GM19238 (cell line): ENCODE data around the gene ZNF598.
"Not testable (repeated sequence)": the region's sequence is repeated elsewhere in the genome, so short reads cannot be mapped to it uniquely, and the experiment has no call there.

Source experiments
- DNase-seq: peaks from one replicate; pipeline ENCODE4 v3.0.0; 2011; ENCODE audit warnings: low spot score; ENCODE audit not compliant: insufficient read length

Gene ZNF598

GRCh38 chr16:2040787-2041522 lies 31.3 kb upstream of the ZNF598 start:
- DNase-seq, result no peak

DNA sequence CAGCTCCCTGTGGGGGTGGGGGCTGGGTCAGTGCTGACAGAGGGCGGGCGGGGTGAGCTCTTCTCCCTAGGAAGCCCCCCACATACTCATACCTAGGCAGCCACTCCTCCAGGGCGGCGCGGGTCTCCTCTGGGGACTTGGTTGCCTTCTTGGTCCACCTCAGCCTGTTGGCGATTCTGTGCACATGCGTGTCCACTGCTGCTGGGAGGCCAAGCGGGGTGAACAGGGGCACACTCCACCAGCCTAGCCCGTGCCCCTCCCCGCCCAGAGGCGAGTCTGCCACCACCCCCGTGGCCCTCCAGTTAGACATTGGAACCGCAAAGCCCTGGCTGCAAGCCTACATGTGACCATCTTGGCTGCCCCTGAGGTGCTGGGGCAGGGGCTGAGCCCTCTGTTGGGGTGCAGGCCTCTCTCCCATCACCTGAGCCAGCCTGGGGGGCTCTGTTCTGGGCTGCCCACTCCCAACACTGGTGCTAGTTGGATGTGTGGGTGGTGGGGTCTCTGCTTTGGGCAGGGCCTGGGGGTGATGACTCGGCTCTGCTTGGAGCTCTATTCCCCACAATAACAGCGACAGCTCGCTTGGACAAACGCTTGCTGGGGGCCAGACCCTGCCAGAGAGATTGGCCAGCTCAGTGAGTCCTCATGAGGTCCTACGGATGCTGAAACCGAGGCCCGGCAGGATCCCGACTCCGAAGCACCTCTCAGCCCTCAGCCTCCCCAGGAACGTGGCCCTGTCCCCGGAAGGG lies 30.6 kb upstream of the ZNF598 start:
- DNase-seq, result no peak

- DNase-seq, result no peak
Measured at GRCh38 chr16:2039274-2040031, 29.8 kb upstream of the ZNF598 start.

DNA sequence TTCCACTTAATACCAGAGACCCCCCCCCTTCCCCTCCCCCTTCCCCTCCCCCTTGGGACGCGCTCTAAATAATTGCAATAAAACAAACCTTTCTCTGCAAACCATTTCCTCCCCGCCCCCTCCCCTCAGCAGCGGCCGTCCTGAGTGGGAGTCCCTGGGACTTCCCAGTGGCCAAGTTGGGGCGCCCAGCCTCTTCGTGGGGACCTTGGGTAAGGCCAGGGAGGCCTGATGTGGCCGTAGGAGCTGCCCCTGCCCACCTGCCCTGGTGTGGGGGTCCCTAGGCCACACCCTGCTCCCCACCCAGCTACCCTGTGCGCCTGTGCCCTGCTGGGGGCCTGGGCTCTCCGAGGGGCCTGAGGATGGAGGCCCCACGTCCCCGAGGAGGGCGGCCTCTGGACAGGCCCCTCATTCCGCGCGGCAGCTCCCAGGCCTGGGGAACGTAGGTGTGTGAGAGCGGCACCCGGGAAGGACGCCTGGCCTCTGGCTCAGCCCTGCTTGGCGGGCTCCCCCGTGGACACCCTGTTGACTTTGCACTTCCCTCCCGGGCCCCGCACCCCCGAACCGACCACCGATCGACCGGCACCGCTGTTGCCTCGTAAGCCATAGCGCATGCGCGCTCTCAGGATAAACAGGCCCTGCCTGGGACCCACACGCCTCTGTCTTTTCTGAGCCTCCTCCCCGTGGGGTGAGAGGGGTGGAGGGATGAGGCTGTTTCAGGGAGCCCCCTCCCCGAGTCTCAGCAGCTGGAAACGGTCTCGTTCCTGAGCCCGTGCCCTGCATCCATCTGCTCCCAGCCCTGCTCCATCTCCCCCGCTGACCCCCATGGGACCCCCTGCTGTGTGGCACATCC lies 29.0 kb upstream of the ZNF598 start:
- DNase-seq, result no peak

DNA sequence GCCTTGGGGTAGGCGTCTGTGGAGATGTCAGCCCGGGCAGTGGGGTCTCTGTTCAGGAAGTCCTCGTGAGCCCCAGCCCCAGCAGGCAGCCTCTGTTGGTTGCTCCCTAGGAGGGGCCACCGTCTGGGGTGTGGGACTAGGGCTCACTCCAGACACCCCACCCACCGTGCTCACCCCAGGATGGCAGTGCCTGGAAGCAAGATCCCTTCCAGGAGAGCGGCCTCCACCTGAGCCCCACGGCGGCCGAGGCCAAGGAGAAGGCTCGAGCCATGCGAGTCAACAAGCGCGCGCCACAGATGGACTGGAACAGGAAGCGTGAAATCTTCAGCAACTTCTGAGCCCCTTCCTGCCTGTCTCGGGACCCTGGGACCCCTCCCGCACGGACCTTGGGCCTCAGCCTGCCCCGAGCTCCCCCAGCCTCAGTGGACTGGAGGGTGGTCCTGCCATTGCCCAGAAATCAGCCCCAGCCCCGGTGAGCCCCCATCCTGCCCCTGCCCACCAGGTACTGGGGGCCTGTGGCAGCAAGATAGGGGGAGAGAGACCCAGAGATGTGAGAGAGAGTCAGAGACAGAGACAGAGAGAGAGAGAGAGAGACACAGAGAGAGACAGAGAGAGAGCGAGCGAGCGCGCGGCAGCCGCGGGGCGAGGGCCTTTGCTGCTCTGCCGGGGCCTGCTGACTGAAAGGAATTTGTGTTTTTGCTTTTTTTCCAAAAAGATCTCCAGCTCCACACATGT lies 28.2 kb upstream of the ZNF598 start:
- no peak for DNase-seq

DNA sequence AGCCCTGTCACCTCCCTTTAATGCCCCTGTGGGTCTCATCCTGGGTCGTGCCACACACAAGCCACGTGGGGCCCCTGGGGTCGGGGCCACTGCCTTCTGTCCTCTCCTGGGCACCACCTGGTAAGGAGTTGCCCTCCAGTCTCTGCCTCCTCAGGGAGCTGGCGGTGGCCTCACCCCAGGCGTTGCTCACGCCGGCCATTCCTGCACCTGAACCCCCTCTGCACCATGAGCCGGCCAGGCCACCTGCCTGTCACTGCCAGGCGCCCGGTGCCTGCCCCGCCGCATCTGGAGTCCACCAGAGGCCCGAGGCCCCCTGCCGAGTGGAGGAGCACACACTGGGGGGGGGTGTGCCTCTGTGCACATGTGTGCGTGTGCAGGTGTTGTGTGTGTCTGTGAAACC lies 27.5 kb upstream of the ZNF598 start:
- no peak for DNase-seq

DNA sequence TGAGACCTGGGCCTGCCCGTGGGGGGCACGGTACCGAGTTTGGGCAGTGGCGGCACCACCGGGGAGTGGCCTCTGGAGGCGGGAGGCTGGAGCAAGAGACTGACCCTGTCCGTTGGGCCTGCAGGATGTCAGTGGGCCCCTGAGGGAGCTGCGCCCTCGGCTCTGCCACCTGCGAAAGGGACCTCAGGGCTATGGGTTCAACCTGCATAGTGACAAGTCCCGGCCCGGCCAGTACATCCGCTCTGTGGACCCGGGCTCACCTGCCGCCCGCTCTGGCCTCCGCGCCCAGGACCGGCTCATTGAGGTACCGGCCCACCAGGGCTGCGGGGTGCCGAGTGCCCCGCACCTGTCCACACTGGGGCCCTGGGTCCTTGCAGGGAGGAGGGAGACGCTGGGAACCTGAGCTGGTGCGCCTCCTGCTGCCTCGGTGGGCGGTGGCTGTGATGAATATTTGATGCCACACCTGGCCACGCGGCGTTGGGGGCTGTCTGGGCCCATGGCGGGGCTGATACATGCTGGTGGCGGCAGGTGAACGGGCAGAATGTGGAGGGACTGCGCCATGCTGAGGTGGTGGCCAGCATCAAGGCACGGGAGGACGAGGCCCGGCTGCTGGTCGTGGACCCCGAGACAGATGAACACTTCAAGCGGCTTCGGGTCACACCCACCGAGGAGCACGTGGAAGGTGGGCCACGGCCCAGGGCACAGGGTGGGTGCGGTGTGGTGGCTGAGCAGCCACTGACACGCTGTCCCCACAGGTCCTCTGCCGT lies 26.8 kb upstream of the ZNF598 start:
- DNase-seq, result no peak

DNA sequence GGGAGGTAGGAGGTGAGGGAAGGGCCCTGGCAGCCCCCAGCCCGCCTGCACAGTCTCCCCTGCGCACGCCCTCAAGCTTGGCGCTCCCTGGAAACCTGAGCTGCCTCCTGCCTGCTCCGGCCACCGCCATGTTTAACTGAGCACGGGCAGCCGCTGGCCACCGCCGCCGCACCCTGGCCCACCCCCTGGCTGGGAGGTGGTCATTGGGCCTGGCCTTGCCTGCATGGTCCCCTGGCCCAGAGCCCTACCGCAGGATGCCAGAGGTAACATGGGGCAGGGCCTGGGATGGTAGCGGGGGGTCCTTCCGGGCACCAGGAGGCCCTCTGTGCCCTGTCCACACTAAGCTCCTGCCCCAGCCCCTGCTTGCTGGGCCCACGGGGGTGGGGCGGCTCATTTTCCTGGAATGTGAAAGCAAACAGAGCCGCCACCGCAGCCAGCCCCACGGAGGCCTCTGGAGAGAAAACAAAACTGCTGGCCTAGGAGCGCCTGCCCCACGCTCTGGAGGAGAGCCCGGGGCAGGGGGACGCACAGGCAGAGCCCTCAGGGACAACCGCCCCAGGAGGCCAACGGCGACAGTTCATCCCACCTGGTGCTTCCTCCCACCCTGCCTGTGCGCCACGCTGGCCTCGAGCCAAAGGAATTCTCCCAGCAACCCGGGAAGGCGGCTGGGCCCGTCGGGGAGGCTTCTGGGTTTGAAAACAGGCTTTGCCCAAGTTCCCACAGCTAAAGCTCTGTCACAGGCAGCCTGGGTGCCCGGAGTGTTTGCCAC lies 26.0 kb upstream of the ZNF598 start:
- no peak for DNase-seq

DNA sequence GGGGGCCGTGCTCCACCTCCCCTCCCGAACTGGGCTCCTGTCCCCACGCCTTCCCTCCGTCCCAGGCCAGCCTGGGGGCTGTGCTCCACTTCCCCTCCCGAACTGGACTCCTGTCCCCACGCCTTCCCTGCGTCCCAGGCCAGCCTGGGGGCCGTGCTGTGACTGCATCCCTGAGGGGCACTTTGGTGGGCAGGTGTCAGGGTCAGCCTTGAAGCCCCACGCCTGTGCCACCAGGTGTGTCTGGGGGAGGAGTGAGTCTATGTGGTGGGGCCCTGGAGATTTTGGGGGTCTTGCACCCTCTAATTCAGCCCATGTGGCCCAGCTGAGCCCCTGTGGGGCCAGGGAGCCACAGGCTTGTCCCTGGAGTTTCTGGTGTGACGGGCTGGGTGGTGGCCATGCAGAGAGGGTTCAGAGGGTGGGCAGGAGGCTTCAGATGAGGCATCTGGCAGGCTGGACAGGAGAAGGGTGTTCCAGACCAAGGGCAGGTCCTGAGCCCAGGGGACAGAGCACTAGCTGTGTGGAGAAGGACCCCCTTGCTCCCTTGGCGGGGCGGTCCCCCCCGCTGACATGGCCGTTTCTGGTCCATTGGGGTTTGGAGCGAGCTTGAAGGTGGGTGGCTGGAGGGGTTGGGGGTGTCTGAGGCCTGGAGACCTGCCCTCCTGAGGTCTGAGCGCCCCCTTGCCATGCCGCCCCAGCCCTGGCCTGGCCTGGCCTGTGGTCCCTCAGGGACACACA lies 25.2 kb upstream of the ZNF598 start:
- no peak for DNase-seq

- not testable (repeated sequence) for DNase-seq
Measured at GRCh38 chr16:2033909-2034695, 24.5 kb upstream of the ZNF598 start.

GRCh38 chr16:2033057-2033908 lies 23.7 kb upstream of the ZNF598 start:
- DNase-seq, result no peak

GRCh38 chr16:2032285-2033056 lies 22.9 kb upstream of the ZNF598 start:
- no peak for DNase-seq

DNA sequence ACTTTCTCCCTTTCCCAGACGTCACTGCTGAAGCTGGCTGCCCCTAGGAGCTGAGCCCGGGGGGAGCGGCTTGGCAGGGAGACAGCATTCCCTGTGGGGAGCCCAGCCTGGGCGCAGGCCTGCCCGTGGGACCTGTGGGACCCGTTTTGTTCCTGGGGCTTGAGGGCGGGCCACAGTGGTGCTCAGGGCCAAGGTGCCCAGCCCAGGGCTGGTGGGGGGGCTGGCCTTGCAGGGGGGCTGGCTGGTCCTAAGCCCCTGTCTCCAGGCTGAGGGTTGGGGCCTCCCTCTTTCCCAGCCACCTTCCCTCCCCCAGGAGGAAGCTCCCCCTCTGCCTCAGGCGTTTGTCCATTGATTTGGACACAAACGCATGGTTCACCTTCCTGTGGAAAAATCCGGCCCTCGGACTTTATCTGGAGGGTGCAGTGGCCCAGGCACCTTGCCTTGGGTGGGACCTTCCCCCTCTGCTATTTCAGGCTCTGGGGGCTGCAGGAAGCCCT lies 21.5 kb upstream of the ZNF598 start:
- no peak for DNase-seq

- DNase-seq, result no peak
Measured at GRCh38 chr16:2030036-2030435, 20.4 kb upstream of the ZNF598 start.

- DNase-seq, result no peak
Measured at GRCh38 chr16:2029350-2029749, 19.7 kb upstream of the ZNF598 start.
